Ishikawa (cell line): ENCODE results near the gene PARD3B.

Experiments
- FOXM1 ChIP-seq: IDR thresholded peaks from 2 replicates; pipeline ENCODE4 v1.6.1; 2012; ENCODE audit warnings: low read depth, borderline replicate concordance
- NFIC ChIP-seq: IDR thresholded peaks from 2 replicates; pipeline ENCODE4 v1.6.1; 2012
- RAD21 ChIP-seq: IDR thresholded peaks from 2 replicates; pipeline ENCODE4 v1.6.1; 2012; ENCODE audit warnings: low read depth
- TAF1 ChIP-seq: IDR thresholded peaks from 2 replicates; pipeline ENCODE4 v1.6.1; 2012; ENCODE audit warnings: low read depth, mild to moderate bottlenecking

GRCh38 chr2:204730603-204731002, 185.3 kb downstream of the PARD3B start:
- no peak for TF ChIP-seq RAD21
- no peak for TF ChIP-seq FOXM1
- no peak for TF ChIP-seq TAF1
- TF ChIP-seq NFIC = no peak
